PC-9 (cell line): ENCODE measurements around the gene KATNB1.

Source experiments
- EZH2 ChIP-seq: fragments of 200-600 bp; sonication (generic); IDR thresholded peaks from 2 replicates; pipeline ENCODE4 v1.8.0; 2017; ENCODE audit warnings: antibody characterized with exemption, low read depth
- TF ChIP-seq, protein P1 (sequence below): fragments of 200-600 bp; sonication (generic); conservative IDR thresholded peaks from 2 replicates; pipeline ENCODE4 v1.6.1; 2017; ENCODE audit warnings: mixed run types, antibody characterized with exemption, mild to moderate bottlenecking, moderate library complexity

DNA sequence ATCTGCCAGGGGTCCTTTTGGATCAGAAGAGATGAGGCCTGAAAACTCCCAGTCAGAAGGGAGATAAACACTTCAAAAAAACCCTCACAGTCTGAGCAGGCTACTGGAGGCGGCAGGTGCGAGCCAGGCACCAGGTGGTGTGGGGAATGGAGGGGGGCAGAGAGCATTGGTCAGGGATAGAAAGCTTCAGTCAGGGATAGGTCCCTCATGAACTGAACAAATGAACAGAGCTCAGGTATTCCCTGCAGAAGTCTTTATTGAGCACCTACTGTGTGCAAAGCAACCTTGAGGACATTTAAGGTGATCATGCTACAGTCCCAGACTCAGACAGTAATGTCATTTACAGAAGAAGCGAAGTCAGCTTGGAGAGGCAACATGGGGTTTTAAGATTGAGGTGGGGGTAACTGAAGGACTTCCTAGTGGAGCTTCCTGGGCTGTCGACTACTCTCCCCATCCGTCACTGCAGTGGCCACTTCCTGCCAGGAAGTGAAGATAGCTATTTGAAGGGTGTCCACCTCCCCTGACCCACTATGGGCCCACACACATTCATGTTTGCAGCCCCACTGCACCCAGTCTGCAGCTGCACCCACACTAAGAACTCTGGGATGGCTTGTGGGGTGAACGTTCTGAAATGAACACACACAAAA lies 63.5 kb downstream of the KATNB1 start:
- TF ChIP-seq EZH2: no peak
- TF ChIP-seq, protein P1, sequence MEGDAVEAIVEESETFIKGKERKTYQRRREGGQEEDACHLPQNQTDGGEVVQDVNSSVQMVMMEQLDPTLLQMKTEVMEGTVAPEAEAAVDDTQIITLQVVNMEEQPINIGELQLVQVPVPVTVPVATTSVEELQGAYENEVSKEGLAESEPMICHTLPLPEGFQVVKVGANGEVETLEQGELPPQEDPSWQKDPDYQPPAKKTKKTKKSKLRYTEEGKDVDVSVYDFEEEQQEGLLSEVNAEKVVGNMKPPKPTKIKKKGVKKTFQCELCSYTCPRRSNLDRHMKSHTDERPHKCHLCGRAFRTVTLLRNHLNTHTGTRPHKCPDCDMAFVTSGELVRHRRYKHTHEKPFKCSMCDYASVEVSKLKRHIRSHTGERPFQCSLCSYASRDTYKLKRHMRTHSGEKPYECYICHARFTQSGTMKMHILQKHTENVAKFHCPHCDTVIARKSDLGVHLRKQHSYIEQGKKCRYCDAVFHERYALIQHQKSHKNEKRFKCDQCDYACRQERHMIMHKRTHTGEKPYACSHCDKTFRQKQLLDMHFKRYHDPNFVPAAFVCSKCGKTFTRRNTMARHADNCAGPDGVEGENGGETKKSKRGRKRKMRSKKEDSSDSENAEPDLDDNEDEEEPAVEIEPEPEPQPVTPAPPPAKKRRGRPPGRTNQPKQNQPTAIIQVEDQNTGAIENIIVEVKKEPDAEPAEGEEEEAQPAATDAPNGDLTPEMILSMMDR: no peak
